ENCODE results near the gene PROCR.
"Not testable (repeated sequence)": the region's sequence is repeated elsewhere in the genome, so short reads cannot be mapped to it uniquely, and the experiment has no call there.

PROCR gene

DNA sequence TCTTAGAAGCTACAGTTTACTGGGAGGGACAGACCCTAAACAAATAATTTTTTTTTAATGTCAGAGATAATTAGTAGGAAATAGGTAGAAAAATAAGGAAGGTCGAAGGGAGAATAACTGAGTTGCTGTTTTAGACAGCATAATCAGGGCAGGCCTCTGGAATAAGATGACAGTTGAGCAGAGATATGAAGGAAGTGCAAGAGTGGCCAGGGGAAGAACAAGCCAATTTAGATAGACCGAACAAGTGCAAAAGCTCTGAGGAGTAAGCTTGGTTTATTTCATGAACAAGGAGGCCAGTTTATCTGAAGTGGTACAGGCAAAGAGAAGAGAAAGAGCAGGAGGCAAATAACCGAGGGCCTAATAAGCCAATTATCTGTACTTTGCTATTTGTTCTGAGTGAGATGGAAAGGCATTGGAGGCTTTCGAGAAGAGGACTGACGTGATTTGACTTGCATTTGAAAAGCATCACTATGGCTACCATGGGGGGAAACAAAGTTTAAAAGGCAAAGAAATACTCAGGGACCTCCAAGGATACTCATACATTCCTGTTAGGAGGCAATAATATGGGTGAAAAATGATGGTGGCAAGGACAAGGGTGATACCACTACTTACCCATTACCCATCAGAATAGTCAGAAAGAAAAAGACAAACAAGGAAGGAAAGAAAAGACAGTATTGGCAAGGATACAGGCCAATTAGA, 19.7 kb downstream of the PROCR start:
- Histone ChIP-seq H3K9me3 (ENCODE audit: low read length) (peaks cover 1% of the 10 kb centered on the region), H3K36me3 (ENCODE audit: insufficient read depth, low read length) (no peaks in the 10 kb centered on the region), H2AFZ (ENCODE audit: low read depth, low read length) (no peak overlapping the region), H3K4me1 (ENCODE audit: insufficient read depth, low read length) (peaks cover 3% of the 10 kb centered on the region), H3K27me3 (ENCODE audit: insufficient read depth, low read length) (peaks cover 7% of the 10 kb centered on the region), H3K4me3 (ENCODE audit: low read length) (no peak overlapping the region)

DNA sequence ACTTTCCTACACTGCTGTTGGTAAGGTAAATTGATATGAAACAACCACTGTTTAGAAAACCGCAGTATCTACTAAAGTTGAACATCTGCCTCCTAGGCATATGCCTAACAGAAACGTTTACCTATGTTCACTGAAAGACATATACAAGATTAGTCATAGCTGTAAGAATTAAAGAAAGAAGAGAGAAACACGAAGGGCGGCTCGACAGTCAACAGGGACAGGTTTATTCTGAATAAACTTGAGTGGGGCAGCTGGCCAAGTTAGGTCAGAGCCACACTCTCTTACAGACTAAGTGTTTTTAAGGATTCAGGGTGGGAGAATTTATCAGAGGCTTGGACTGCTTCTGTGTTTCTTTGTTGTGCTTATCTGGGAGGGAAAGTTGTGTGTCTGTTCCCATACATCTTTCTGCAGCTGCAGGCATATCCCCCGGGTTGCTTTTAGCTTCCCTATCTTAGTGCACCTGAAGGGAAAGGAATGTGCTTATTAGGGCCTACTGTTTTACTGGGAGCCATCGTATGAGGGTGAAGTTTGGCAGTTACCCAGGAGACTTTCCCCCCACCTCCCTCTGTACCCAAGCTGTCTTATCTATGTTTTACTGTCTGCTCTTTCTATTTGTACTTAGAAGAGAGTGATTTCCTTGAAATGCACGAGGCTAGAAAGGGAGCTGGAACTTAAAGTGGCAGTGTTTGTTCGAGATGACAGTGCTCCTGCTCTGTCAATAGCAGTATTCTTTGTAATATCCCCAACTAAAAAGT, 20.4 kb downstream of the PROCR start:
- no peaks in the 10 kb centered on the region for H3K36me3 ChIP-seq (ENCODE audit: insufficient read depth, low read length)
- peaks cover 3% of the 10 kb centered on the region for H3K4me1 ChIP-seq (ENCODE audit: insufficient read depth, low read length)
- no peak overlapping the region for H2AFZ ChIP-seq (ENCODE audit: low read depth, low read length)
- H3K27me3 ChIP-seq (ENCODE audit: insufficient read depth, low read length) = peaks cover 6% of the 10 kb centered on the region
- H3K4me3 ChIP-seq (ENCODE audit: low read length) = no peak overlapping the region
- peaks cover 3% of the 10 kb centered on the region for H3K9me3 ChIP-seq (ENCODE audit: low read length)

DNA sequence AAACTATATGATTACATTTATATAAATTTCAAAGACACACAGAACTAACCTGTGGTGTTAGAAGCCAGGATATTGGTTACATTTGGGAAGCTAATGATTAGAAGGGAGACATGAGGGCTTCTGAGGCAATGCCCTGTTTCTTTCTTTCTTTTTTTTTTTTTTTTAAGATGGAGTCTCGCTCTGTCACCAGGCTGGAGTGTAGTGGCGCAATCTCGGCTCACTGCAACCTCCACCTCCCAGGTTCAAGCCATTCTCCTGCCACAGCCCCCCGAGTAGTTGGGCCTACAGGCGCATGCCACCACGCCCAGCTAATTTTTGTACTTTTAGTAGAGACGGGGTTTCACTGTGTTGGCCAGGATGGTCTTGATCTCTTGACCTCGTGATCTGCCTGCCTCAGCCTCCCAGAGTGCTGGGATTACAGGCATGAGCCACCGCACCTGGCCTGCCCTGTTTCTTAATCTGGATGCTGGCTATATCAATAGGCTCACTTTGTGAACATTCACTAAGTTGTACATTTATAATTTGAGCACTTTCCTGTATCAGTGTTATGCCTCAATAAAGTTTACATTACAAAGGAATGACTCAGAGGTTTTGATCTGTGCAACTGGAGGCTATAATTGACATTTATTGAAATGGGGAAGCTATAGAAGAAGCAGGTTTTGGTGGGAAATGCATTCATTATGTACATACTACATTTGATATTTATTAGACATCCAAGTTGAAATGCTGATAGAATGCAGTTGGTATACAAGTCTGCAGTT, 21.3 kb downstream of the PROCR start:
- not testable (repeated sequence) for H3K27me3 ChIP-seq (ENCODE audit: insufficient read depth, low read length); H2AFZ ChIP-seq (ENCODE audit: low read depth, low read length); H3K4me1 ChIP-seq (ENCODE audit: insufficient read depth, low read length); H3K36me3 ChIP-seq (ENCODE audit: insufficient read depth, low read length); H3K9me3 ChIP-seq (ENCODE audit: low read length); H3K4me3 ChIP-seq (ENCODE audit: low read length)

DNA sequence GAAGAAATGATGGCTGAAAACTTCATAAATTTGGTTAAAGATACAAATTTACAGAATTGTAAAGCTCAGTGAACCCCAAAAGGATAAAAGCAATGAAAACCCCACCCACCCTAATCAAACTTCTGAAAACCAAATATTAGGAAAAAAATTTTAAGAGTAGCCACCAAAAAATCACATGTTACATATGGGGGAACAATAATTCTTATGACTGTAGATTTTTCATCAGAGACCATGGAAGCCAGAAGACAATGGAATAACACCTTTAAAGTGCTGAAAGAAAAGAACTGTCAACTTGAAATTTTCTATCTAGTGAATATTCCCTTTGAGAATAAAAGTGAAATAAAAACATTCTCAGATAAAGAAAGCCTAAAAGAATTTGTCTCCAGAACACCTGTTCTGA, 24.4 kb downstream of the PROCR start:
- Histone ChIP-seq H3K4me3 (ENCODE audit: low read length) (no peak overlapping the region), H3K9me3 (ENCODE audit: low read length) (peaks cover 7% of the 10 kb centered on the region), H3K4me1 (ENCODE audit: insufficient read depth, low read length) (no peaks in the 10 kb centered on the region), H2AFZ (ENCODE audit: low read depth, low read length) (no peak overlapping the region), H3K36me3 (ENCODE audit: insufficient read depth, low read length) (no peaks in the 10 kb centered on the region), H3K27me3 (ENCODE audit: insufficient read depth, low read length) (peaks cover 3% of the 10 kb centered on the region)

DNA sequence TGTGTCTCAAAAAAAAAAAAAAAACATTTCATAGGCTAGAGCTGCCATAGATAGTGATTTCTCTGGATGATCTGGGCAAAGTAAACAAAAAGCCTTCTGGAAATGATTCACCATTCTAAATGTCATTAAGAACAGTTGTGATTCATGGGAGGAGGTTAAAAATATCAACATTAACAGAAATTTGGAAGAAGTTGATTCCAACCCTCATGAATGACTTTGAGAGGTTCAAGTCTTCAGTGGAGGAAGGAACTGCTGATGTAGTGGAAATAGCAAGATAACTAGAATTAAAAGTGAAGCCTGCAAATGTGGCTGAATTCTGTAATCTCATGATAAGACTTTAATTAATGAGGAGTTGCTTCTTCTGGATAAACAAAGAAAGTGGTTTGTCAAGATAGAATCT, 27.9 kb downstream of the PROCR start:
- H3K27me3 ChIP-seq (ENCODE audit: insufficient read depth, low read length) = no peaks in the 10 kb centered on the region
- H2AFZ ChIP-seq (ENCODE audit: low read depth, low read length) = no peak overlapping the region
- peaks cover 5% of the 10 kb centered on the region for H3K9me3 ChIP-seq (ENCODE audit: low read length)
- no peaks in the 10 kb centered on the region for H3K4me1 ChIP-seq (ENCODE audit: insufficient read depth, low read length)
- no peaks in the 10 kb centered on the region for H3K36me3 ChIP-seq (ENCODE audit: insufficient read depth, low read length)
- no peak overlapping the region for H3K4me3 ChIP-seq (ENCODE audit: low read length)

DNA sequence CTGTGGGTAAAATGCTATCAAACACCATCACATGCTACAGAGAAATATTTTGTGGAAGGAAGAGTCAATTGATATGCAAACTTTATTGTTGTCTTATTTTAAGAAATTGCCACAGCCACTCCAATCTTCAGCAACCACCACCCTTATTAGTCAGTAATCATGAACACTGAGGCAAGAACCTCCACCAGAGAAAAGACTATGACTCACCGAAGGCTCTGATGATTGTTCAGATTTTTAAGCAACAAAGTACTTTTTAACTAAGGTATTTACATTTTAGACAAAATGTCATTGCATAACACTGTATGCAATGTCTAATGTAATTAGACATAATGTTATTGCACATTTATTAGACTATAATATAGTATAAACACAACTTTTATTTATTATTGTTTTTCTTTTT, 28.4 kb downstream of the PROCR start:
- Histone ChIP-seq H3K4me3 (ENCODE audit: low read length) (no peak overlapping the region), H3K27me3 (ENCODE audit: insufficient read depth, low read length) (no peaks in the 10 kb centered on the region), H3K4me1 (ENCODE audit: insufficient read depth, low read length) (no peaks in the 10 kb centered on the region), H2AFZ (ENCODE audit: low read depth, low read length) (no peak overlapping the region), H3K9me3 (ENCODE audit: low read length) (peaks cover 5% of the 10 kb centered on the region), H3K36me3 (ENCODE audit: insufficient read depth, low read length) (no peaks in the 10 kb centered on the region)

DNA sequence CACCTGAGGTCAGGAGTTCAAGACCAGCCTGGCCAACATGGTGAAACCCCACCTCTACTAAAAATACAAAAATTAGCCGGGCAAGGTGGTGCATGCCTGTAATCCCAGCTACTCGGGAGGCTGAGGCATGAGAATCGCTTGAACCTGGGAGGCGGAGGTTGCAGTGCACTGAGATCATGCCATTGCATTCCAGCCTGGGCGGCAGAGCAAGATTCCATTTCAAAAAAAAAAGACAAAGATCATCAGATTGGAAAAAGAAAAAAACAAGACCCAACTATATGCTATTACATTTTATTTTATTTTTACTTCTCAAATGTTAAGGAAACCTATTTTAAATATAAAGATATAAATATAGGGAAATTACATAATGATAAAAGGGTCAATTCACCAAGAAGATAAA, 29.6 kb downstream of the PROCR start:
- not testable (repeated sequence) for H2AFZ ChIP-seq (ENCODE audit: low read depth, low read length); H3K36me3 ChIP-seq (ENCODE audit: insufficient read depth, low read length); H3K4me1 ChIP-seq (ENCODE audit: insufficient read depth, low read length); H3K4me3 ChIP-seq (ENCODE audit: low read length); H3K27me3 ChIP-seq (ENCODE audit: insufficient read depth, low read length); H3K9me3 ChIP-seq (ENCODE audit: low read length)

DNA sequence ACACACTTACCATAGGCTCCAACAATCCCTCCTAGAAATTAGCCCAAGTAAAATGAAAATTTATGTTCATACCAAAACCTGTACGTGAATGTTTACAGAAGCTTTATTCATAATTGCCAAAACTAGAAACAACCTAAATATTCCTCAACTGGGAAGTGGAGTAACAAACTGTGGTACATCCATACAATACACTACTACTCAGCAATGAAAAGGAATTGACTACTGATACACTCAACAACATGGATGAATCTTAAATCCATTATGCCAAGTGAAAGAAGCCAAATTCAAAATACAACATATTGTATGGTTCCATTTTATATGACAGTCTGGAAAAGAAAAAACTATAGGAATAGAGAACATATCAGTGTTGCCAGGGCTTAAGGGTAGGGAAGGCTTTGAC, 34.9 kb downstream of the PROCR start:
- Histone ChIP-seq H2AFZ (ENCODE audit: low read depth, low read length) (no peak overlapping the region), H3K4me3 (ENCODE audit: low read length) (no peak overlapping the region), H3K9me3 (ENCODE audit: low read length) (no peaks in the 10 kb centered on the region), H3K27me3 (ENCODE audit: insufficient read depth, low read length) (no peaks in the 10 kb centered on the region), H3K36me3 (ENCODE audit: insufficient read depth, low read length) (no peaks in the 10 kb centered on the region), H3K4me1 (ENCODE audit: insufficient read depth, low read length) (no peaks in the 10 kb centered on the region)

DNA sequence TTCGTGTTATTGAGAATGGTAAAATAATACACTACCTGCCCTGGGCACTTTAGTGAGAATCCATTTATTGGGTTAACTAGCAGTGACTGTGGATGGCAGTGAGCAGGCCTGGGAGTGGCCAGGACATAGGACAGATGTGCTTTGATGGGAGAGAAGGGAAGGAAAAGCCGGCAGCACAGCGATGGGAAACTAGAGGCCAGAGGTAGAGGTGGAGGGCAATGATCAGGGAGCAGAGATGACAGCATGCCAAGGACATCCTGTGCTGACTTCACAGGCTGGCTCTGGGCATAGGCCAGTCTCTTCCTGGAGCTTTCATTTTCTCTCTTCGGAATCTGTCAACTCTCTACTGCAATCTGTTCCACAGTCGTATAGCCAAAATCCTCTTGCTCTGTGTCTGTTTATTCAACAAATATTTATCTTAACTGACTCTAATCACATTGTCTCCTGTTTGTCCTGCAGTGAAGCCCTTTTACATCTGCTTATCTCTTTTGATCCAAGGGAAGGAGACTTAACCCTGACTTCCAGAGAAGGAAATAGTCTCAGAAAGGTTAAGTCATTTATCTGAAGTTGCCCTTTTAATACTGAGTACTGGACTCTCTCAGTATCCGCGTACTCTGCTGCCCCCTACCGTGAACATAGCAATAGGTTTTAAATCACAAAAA, 36.2 kb downstream of the PROCR start:
- H3K9me3 ChIP-seq (ENCODE audit: low read length) = no peaks in the 10 kb centered on the region
- no peak overlapping the region for H2AFZ ChIP-seq (ENCODE audit: low read depth, low read length)
- no peaks in the 10 kb centered on the region for H3K36me3 ChIP-seq (ENCODE audit: insufficient read depth, low read length)
- H3K4me1 ChIP-seq (ENCODE audit: insufficient read depth, low read length) = no peaks in the 10 kb centered on the region
- no peak overlapping the region for H3K4me3 ChIP-seq (ENCODE audit: low read length)
- H3K27me3 ChIP-seq (ENCODE audit: insufficient read depth, low read length) = no peaks in the 10 kb centered on the region

DNA sequence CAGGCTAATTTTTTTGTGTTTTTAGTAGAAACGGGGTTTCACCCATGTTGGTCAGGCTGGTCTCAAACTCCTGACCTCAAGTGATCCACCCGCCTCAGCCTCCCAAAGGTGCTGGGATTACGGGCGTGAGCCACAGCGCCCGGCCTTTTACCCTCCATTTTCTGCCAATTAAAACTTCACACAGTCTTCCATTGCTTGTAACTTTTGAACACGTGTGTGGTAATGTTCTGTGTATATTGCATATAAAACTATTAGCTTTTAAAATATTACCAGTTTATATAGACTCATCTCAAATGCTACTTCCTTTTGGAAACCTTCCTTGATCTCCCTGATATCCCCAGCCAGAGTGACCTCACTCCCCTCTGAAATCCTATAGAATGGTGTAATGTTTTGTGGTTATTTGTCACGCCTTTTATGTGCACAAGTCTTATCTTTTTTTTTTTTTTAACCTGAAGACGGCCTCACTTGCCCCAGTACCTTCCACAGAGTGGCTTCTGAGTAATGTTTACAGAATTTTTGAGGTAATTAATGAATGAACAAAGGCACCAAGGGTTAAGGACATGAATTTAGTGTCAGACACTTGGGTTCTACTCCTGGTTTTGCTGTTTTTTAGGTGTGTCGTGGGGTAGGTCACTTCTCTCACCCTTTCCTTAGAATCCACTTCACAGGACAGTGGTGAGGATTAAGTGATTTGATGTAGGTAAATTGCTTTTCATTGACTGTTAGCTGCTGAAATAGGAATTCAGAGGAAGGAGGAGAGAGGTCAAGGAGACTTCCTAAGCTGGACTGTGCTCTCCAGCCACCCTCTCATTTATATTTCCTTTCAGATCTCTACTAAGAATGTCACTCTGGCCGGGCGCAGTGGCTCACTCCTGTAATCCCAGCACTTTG, 43.4 kb downstream of the PROCR start:
- H3K36me3 ChIP-seq (ENCODE audit: insufficient read depth, low read length) = no peaks in the 10 kb centered on the region
- H3K4me1 ChIP-seq (ENCODE audit: insufficient read depth, low read length) = no peaks in the 10 kb centered on the region
- H3K9me3 ChIP-seq (ENCODE audit: low read length) = no peaks in the 10 kb centered on the region
- H2AFZ ChIP-seq (ENCODE audit: low read depth, low read length) = no peak overlapping the region
- H3K27me3 ChIP-seq (ENCODE audit: insufficient read depth, low read length) = peaks cover 2% of the 10 kb centered on the region
- H3K4me3 ChIP-seq (ENCODE audit: low read length) = no peak overlapping the region

DNA sequence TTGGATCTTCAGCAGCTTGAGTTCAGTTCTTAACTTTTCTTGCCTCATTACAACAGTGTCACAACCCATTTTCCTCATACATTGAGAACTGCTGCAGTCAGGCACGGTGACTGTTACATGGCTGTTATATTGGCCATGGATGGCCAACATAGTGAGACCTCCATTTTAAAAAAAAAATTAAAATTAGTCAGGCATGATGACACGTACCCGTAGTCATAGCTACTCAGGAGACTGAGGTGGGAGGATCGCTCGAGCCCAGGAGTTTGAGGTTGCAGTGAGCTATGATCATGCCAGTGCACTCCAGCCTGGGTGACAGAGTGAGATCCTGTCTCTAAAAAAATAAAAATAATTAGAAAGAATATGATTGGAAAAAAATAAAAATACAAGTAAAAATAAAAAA, 44.7 kb downstream of the PROCR start:
- no peak overlapping the region for H2AFZ ChIP-seq (ENCODE audit: low read depth, low read length)
- no peaks in the 10 kb centered on the region for H3K4me1 ChIP-seq (ENCODE audit: insufficient read depth, low read length)
- H3K4me3 ChIP-seq (ENCODE audit: low read length) = no peak overlapping the region
- H3K9me3 ChIP-seq (ENCODE audit: low read length) = no peaks in the 10 kb centered on the region
- peaks cover 2% of the 10 kb centered on the region for H3K27me3 ChIP-seq (ENCODE audit: insufficient read depth, low read length)
- H3K36me3 ChIP-seq (ENCODE audit: insufficient read depth, low read length) = no peaks in the 10 kb centered on the region

DNA sequence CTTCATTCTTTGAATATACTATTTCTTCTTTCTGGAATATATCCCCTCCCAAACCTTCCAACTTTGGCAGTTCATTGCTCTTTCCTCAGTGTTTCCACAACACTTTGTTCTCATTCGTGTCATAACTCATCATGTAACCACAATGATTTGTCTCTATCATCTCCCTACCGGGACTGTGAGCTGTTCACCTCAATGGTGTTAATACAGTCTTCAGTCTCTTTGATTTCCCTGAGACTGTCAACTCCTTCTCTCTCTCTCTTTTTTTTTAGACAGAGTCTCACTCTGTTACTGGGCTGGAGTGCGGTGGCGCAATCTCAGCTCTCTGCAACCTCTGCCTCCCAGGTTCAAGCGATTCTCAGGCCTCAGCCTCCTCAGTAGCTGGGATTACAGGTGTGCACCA, 52.1 kb downstream of the PROCR start:
- H3K4me1 ChIP-seq (ENCODE audit: insufficient read depth, low read length) = peaks cover 8% of the 10 kb centered on the region
- H3K9me3 ChIP-seq (ENCODE audit: low read length) = peaks cover 2% of the 10 kb centered on the region
- no peak overlapping the region for H2AFZ ChIP-seq (ENCODE audit: low read depth, low read length)
- H3K36me3 ChIP-seq (ENCODE audit: insufficient read depth, low read length) = no peaks in the 10 kb centered on the region
- no peak overlapping the region for H3K4me3 ChIP-seq (ENCODE audit: low read length)
- H3K27me3 ChIP-seq (ENCODE audit: insufficient read depth, low read length) = peaks cover 36% of the 10 kb centered on the region
